GM18498 (cell line): ENCODE data around the gene CYP19A1.

ENCODE experiments used
- ATAC-seq: cut with Tn5 transposase; IDR thresholded peaks from one replicate; pipeline ENCODE4 v1.9.1; 2021; ENCODE audit warnings: mild to moderate bottlenecking, moderate library complexity; ENCODE audit not compliant: unreplicated experiment

CYP19A1 gene

GRCh38 chr15:51224428-51224827 lies 114.0 kb downstream of the CYP19A1 start:
- no peak for ATAC-seq

- ATAC-seq = no peak
These were observed 114.6 kb downstream of the CYP19A1 start for GRCh38 chr15:51223771-51224229.

- no peak for ATAC-seq
These were observed 120.0 kb downstream of the CYP19A1 start for GRCh38 chr15:51218299-51218938.

GRCh38 chr15:51212909-51213308 lies 125.5 kb downstream of the CYP19A1 start:
- no peak for ATAC-seq

- ATAC-seq = no peak
These were observed 126.2 kb downstream of the CYP19A1 start for GRCh38 chr15:51212239-51212638.

GRCh38 chr15:51205050-51205975 lies 133.1 kb downstream of the CYP19A1 start:
- ATAC-seq = no peak

- no peak for ATAC-seq
These were observed 134.6 kb downstream of the CYP19A1 start for GRCh38 chr15:51203797-51204196.

GRCh38 chr15:51202783-51203182 lies 135.6 kb downstream of the CYP19A1 start:
- no peak for ATAC-seq

- no peak for ATAC-seq
These were observed 136.8 kb downstream of the CYP19A1 start for GRCh38 chr15:51201581-51201980.

- no peak for ATAC-seq
These were observed 137.6 kb downstream of the CYP19A1 start for GRCh38 chr15:51200792-51201191.

- ATAC-seq = no peak
These were observed 138.9 kb downstream of the CYP19A1 start for GRCh38 chr15:51199541-51199940.

GRCh38 chr15:51198701-51199232 lies 139.6 kb downstream of the CYP19A1 start:
- no peak for ATAC-seq

- no peak for ATAC-seq
These were observed 142.9 kb downstream of the CYP19A1 start for GRCh38 chr15:51195459-51195858.

GRCh38 chr15:51193979-51194378 lies 144.4 kb downstream of the CYP19A1 start:
- ATAC-seq = no peak

- ATAC-seq = no peak
These were observed 144.9 kb downstream of the CYP19A1 start for GRCh38 chr15:51193526-51193925.

GRCh38 chr15:51192521-51193280 lies 145.7 kb downstream of the CYP19A1 start:
- ATAC-seq = no peak

- ATAC-seq = no peak
These were observed 146.6 kb downstream of the CYP19A1 start for GRCh38 chr15:51191766-51192165.

GRCh38 chr15:51191072-51191670 lies 147.2 kb downstream of the CYP19A1 start:
- no peak for ATAC-seq

- ATAC-seq = no peak
These were observed 147.8 kb downstream of the CYP19A1 start for GRCh38 chr15:51190424-51191068.
